GM19463 (cell line): ENCODE measurements around the gene BBS10.
"Not testable (repeated sequence)": the region's sequence is repeated elsewhere in the genome, so short reads cannot be mapped to it uniquely, and the experiment has no call there.

Experiments used
- ATAC-seq: cut with Tn5 transposase; IDR thresholded peaks from one replicate; pipeline ENCODE4 v1.9.1; 2021; ENCODE audit warnings: mild to moderate bottlenecking, moderate library complexity; ENCODE audit not compliant: unreplicated experiment

BBS10 gene

GRCh38 chr12:76332606-76333005 lies 15.6 kb downstream of the BBS10 start:
- ATAC-seq = no peak

GRCh38 chr12:76329606-76330005 lies 18.6 kb downstream of the BBS10 start:
- ATAC-seq = no peak

- ATAC-seq = no peak
Measured at GRCh38 chr12:76329159-76329558, 19.1 kb downstream of the BBS10 start.

GRCh38 chr12:76319595-76320319 lies 28.5 kb downstream of the BBS10 start:
- not testable (repeated sequence) for ATAC-seq

- ATAC-seq = no peak
Measured at GRCh38 chr12:76318773-76319594, 29.2 kb downstream of the BBS10 start.

- ATAC-seq = no peak
Measured at GRCh38 chr12:76317976-76318375, 30.2 kb downstream of the BBS10 start.

- ATAC-seq = no peak
Measured at GRCh38 chr12:76316468-76316867, 31.7 kb downstream of the BBS10 start.

GRCh38 chr12:76313299-76313698 lies 34.9 kb downstream of the BBS10 start:
- ATAC-seq = no peak

- ATAC-seq = no peak
Measured at GRCh38 chr12:76312315-76312714, 35.9 kb downstream of the BBS10 start.

GRCh38 chr12:76311796-76312195 lies 36.4 kb downstream of the BBS10 start:
- ATAC-seq = no peak

GRCh38 chr12:76310110-76310509 lies 38.1 kb downstream of the BBS10 start:
- no peak for ATAC-seq

GRCh38 chr12:76308866-76309265 lies 39.3 kb downstream of the BBS10 start:
- ATAC-seq = no peak

- ATAC-seq = no peak
Measured at GRCh38 chr12:76307083-76307482, 41.1 kb downstream of the BBS10 start.

- no peak for ATAC-seq
Measured at GRCh38 chr12:76303989-76304460, 44.2 kb downstream of the BBS10 start.

- no peak for ATAC-seq
Measured at GRCh38 chr12:76303365-76303764, 44.9 kb downstream of the BBS10 start.

- ATAC-seq = no peak
Measured at GRCh38 chr12:76300297-76300665, 47.9 kb downstream of the BBS10 start.

- ATAC-seq = no peak
Measured at GRCh38 chr12:76299536-76300296, 48.5 kb downstream of the BBS10 start.
